ENCODE results near the gene TBCCD1.

The TBCCD1 gene, protein sequence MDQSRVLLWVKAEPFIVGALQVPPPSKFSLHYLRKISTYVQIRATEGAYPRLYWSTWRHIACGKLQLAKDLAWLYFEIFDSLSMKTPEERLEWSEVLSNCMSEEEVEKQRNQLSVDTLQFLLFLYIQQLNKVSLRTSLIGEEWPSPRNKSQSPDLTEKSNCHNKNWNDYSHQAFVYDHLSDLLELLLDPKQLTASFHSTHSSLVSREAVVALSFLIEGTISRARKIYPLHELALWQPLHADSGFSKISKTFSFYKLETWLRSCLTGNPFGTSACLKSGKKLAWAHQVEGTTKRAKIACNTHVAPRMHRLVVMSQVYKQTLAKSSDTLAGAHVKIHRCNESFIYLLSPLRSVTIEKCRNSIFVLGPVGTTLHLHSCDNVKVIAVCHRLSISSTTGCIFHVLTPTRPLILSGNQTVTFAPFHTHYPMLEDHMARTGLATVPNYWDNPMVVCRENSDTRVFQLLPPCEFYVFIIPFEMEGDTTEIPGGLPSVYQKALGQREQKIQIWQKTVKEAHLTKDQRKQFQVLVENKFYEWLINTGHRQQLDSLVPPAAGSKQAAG

DNA sequence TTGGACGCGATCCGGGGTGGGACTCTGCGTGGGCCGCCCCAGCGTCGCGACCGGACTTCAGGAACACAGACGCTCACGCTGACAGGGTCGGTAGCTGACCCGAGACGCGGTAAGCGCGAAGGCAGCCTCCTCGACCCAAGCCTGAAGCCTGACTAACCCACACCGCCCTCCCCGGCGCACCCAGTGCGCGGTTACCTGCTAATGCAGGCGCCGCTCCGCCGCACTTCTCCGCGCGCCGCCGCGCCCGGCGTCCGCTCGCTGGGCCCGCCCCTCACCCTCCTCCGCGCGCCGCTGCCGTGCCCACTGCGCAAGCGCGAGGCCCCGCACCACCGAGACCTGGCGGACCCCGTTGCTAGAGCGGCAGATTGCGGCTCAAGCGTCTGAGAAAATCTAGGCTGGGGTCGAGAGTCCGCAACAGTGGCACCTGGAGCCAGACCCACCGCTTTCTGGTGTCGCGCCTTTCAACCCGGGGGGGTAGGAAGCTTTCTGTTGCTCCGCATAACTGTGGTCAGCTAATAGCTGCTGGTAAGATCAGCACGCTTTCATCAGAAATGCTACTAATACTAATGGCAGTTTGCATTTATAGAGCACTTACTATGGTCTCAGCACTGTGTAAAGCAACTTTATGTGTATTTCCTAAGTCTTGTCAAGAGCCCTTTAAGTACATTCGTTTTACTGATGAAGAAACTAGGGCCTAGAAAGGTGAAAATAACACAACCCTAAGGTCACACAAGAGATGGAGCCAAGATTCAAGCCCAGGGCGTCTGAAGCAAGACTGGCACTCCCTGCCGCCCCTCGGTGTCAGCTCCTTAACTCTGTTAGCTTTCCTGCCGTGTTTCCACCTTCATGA, at the start of gene TBCCD1:
TSS of gene TBCCD1 (minus strand) at position 268 of the 850 bp plus-strand sequence. CDS start 3,010 bp downstream, outside the sequence.
- peak; percentile 95 for DNase-seq

DNA sequence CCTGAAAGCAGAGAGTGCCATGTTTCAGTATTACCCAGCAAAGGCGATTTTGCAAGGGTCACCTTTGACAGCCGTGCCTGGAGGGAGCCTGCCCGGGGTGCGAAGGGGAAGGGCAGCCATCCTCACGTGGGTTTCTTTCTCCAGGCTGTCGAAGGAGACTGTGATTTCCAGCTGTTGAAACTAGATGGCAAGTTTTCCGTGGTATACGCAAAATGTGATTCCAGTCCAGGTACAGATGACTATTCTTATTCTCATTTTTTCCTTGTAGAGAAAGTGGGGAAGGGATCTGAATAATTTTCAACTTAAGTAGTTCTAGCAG, 49.1 kb upstream of the TBCCD1 start:
- no peak for DNase-seq

DNA sequence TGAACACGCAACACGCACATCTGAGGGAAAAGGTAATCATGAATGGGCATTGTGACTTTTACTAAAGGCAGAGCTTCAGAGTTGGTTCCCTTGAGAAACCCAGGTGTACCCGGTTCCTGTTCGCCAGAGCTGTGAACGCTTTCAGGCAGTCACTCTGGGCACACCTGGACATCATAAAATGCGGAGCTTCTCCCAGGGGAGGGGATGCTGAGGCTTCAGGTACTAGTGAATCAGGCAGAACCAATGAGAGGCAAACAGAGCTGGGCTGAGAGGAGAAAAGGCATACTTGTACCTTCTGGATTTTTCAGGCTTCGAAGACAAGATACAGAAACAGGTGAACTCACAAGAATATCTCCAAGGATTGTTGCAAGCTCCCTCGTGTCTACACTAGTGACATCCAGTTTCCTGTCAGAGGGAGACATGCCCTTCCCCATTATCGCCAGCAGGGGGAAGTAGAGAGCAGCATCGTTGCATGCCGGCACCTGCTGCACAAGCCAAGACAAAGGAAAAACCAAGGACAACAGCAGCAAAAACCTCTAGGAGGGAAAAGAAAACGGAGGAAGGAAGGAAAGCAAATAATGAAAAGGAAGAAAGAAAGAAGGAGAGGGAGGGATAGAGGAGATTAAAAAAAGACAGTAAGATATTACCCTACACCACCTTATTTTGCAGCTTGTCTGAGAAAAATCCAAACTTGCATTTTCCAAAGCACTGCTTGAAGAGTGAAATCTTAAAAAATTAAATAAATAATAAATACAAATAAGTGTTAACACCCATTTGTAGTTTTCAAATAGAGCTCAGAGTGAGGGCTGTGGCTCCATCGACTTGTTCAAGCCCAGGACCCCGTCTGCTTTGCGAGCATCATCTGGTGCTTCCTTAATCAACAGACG, 47.7 kb upstream of the TBCCD1 start:
- DNase-seq = peak; percentile 61

DNA sequence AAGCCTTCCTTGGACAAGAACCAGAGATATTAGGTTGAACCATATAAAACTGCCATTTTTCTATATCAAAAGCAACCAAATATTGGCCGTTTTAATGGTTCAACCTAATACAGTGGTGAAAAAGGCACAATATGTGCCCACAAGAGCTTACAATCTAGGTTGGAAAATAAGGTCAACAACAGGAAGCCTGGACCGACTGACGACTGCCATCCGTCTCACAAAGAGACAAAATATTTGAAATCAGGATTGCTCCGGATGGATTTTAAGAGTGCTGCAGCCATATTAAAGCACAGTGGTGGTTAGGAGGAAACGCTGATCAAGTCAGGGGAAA, 47.1 kb upstream of the TBCCD1 start:
- no peak for DNase-seq

DNA sequence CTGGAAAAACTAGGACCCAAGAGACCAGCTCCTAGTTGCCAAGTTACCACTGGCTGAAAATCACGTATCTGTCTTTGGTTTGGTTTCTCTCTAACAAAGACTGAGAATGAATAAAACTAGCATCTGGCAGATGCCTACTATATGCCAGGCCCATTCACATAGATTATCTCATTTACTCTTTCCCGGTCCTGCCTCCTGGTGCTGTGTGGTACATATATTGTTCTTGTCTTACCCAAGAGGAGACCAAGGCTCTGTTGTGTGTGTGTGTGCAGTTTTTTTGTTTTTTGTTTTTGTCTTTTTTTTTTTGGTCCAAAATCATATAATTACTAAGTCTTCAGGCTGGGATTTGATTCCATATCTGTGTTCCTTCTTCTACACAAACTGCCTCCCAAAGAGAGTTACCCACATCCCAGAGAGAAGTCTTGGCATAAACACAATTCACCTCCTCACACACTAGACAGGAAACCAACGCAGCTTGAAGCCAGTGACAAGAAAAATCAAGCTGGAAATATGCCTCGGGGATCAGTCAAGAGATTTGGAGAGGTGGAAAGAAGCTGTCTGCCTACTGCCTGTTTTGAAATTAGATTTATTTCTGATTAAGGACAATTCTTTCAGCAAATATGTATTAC, 46.6 kb upstream of the TBCCD1 start:
- no peak for DNase-seq

DNA sequence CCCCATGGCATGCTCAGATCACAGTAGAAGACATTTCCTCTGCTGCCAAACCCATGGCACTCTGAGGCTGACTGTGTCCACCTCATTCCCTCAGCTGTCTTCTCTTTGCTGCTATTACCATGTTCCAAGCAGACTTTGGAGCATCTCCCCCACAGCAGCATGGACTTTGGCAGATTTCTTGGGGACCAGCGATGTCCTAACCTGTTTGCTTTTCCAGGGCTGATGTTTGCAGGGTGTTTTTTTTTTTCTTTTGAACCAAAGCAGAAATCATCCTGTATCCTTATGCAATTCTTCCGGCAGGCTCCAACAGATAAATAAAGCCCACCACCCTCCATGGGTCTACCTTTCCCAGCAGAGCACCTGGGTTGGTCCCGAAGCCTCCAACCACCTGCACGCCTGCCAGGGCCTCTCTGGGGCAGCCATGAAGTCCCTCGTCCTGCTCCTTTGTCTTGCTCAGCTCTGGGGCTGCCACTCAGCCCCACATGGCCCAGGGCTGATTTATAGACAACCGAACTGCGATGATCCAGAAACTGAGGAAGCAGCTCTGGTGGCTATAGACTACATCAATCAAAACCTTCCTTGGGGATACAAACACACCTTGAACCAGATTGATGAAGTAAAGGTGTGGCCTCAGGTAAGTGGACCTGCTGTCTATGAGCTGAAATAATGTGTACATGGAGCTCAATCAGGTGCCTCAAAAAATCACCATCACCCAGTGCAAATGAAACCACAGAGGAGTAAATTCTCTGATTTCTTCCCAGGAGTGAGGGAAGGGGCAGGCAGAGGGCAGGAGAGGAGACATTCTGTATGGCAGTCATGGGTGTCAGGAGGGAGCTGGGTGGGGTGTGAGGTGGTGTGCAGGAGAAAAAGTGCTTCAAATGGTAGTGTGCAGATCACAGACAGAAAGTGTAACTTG, 45.8 kb upstream of the TBCCD1 start, which contains the start of gene AHSG:
TSS of gene AHSG (plus strand) at position 340 of the 916 bp plus-strand sequence. CDS start at position 422, 82 bp downstream.
- no peak for DNase-seq

DNA sequence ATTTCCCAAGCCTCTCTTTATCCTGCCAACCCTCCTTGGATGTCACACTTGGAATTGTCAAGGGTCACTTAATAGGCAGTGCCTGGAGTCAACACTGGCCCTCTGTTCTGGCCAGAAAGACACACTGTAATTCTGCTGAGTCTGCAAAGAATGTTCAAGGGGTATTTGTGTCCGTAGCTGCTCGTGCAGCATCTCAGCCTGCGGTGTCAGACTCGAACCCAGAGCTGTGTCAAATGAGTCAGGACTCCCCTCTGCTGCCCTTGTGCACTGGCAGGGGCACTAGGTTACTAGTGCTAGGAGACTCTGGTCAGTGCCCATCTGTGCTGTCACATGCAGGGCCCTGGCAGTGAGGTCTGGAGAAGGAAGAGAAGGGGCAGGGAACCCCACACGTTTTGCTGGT, 44.9 kb upstream of the TBCCD1 start:
- DNase-seq = no peak

DNA sequence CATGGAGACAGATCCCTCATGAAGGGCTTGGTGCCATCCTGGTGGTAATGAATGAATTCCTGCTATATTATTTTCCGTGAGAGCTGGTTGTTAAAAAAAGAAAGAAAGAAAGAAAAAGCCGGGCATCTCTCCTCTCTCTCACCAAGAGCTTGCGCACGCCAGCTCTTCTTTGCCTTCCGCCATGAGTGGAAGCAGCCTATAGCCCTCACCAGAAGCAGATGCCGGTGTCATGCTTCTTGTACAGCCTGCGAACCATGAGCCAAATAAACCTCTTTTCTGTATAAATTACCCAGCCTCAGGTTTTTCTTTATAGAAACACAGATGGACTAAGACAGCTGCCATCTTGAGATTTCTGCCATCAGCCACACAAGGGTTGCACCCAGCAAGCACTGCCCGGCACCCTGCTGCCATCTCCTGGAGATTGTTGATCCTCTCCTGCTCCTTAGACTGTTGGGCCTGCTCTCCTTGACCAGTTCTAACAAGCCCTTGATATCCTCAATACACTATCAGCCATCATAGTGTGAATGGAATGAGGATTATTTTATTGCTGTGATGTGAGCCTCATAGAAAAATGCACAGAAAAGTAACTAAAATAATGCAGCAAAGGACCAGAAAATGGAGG, 42.2 kb upstream of the TBCCD1 start:
- no peak for DNase-seq

DNA sequence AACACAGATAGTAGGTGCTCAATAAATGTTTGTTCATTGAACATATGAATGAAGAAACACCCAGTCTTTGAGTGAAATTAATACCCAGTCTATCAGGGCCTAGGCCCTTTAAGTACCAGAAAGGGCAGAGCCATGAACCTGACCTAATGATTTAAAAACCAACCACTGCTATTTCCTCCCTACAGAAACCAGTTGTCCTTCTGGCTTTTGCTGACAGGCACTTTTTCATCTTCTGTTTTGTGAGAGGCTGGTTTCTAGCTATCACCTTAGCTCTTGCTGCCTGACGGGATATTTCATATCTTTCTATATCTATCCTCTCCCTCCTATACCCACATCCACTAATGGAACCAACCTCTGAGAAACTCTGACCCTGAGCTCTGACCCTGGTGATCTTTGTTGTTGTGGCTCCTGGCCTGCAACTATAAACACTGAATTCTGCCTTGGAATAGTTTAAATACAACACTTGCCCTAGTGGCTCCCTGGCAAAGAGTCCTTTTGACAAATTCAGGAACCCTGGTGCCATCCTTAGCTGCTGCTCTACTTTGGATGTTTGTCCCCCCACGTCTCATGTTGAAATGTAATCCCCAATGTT, 41.6 kb upstream of the TBCCD1 start:
- DNase-seq = no peak

DNA sequence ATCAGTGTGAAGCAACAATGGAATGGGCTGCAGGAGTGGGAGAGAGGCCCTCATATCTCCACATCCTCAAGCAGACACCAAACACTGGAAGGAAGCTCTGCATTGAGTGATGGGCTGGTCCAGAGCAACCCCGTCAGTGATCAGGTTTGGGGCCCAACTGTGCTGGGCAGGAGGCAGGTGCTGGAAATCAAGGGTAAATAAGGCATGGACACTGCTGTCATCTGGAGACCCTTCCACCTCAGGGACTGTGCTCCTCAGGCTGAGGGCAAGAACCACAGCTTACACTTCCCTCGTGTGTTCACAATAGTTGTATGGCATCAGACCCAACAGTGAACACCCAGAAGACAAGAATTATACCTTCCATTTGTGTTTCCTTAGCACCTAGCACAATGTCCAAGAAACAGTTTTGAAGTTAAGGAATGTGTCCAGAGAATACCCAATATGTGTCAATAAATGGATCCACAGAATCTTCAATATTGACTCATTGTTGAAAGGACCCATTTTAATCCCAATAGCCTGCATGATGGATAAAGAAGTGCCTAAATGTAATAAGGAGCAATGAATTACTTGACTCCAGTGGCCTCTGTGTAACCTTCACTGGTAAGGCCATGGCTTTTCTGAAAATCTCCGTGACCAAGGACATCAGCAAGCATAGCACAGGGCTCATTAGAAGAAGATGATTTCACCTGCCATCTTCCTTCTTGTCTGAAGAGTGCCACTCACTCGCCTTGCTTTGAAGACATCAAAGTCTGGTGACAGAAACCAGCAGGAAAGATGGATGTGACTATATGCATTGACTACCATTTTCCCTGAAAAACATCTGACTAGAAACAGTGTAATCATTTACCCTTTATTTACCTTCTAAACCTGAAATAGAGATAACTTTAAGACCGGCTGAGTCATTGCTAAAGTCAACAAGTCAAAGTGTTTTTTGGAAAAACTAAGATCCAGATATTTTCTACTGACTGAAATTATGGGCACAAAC, 38.7 kb upstream of the TBCCD1 start:
- DNase-seq = no peak

DNA sequence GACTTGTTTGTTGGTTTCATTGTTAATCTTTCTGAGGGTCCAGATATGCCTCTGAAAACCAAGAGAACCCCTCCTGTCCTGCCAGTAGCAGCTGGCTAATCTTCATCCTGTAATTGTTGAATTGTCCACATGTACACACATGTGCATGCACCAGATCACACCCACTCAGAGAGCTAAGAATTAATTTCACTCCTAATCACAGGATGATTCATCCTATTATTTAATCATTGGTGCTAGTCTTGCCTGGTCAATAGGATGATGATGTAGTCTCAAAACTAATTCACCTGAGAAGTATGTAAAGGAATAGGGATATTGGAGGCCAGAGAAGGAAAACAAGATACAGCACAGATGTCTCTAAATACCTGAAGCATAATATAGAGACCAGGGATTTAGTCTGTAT, 37.9 kb upstream of the TBCCD1 start:
- DNase-seq = no peak

DNA sequence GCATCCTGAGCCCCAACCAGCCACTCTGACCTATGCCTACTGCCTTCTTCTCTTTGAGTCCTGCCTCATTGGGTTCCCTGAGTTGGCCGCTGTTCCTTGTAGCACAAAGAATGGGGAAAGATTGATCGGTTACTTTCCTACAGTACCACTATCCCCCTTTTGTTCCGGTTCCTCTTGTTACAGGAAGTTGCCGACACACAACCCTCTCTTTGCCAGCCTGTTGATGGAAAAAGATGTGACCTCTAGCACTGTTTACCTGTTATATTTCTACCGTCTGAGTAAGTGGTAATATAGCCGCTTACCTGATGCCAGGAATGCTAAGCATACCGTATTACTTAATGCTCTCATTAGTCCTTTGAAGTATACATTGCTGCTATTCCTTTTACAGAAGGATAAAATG, 36.0 kb upstream of the TBCCD1 start:
- no peak for DNase-seq

DNA sequence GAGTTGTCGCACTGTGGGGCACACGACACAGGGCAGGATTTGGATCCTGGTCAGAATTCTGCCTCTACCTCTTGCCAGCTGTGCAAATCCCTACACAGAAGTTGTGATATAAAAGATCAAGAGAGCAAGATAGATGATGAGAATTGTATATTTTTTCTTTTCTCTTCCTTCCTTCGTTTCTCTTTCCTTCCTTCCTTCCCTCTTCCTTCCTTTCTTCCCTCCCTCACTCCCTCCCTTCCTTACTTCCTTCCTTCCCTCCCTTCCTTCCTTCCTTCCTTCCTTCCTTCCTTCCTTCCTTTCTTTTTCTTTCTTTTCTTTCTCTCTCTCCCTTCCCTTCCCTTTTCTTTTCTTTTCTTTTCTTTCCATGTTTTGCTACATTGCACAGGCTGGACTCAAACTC, 33.8 kb upstream of the TBCCD1 start:
- DNase-seq = no peak

DNA sequence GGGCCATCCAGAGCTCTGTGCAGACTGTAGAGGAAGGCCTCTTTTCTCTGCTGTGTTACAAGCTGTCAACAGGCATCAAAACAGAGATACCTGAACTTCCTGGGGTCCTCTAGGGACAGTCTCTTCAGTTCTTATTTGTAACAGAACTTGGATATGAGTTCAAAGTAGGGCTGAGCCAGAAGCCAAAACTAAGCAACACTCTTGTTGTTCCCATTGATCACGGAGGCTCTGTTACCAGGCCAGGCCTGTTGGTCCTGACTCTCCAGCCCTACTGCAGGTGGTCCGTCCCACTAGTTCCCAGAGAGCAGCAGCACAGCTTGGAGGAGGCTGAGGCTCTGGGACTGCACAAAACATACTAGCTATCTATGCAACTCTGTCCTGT, 32.6 kb upstream of the TBCCD1 start:
- no peak for DNase-seq

DNA sequence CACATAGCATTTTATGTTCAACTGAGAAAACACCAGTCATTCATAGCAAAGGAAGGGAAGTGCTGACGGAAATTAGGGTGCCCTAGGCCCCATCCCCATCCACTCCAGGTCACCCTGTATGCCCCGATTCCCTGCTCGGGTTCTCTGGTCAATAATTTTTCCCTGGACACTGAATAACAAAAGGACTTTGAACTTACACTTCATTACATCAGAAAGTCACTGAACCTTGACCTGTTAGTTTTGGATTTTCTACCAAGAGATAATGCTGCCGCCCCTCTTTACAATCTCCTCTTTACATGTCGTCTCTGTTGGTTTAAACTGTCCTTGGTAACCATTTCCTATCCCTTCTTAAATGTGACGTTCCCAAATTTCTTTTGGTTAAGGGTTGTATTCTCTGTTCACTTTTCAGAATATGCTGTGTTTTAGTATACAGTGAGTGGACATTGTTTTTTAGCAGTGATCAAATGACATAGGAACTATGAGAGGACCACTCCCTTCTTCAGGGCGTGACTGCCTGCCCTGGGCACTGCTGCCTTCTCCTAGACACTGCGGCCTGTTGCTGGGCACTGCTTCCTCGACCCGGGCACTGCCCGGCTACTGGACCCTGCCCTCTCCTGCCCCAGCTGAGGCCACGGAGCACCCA, 32.1 kb upstream of the TBCCD1 start:
- DNase-seq = no peak

DNA sequence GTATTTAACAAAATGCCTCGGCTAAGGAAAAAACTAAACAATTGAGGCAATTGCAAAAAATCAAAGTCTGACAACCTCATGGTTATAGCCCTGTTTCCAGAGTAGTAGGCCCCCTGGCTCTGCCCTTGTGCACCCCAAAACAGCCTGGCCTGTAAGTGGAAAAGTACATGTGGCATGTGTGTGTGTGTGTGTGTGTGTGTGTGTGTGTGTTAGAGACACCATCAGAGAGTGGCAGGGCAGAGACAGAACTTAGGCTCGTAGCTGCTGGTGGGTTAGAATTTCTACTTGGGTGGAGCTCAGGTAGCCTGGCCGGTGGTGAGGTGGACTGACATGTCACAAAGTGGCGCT, 31.6 kb upstream of the TBCCD1 start:
- DNase-seq = no peak

DNA sequence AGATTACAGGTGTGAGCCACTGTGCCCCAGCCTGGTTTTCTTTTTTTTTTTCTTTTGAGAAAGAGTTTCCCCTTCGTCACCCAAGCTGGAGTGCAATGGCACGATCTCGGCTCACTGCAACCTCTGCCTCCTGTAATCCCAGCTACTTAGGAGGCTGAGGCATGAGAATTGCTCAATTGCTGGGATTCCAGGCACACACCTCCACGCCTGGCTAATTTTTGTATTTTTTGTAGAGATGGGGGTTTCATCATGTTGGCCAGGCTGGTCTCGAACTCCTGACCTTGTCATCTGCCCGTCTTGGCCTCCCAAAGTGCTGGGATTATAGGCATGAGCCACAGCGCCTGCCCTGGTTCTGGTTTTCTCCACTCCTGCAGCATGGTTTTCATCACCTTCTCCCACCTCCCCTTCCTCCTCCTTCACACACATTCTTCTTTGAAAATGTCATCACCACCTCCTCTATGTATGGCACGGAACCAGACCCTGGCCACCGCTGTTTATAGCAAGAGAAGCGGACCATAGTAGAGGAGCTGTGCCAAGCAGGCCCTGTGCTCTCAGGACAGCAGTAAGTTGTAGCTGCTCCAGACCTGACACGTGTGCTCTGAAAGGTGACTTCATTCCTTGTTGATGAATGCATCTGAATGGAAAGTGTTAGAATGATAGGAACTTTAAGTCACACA, 31.1 kb upstream of the TBCCD1 start:
- peak; percentile 36 for DNase-seq

Measured in left hindlimb (tissue), 1 donor.